GM12875 (cell line): ENCODE results near the gene PLPP2.

Experiments used
- H3K4me3 ChIP-seq: one replicate; pipeline ENCODE4 v1.5.1; 2011; ENCODE audit warnings: low read depth, low read length, control low read depth
- CTCF ChIP-seq: IDR thresholded peaks from 2 replicates; pipeline ENCODE4 v1.5.1; 2011; ENCODE audit warnings: low read depth, mild to moderate bottlenecking, control low read depth, inconsistent platforms, low read length, moderate library complexity, borderline replicate concordance; ENCODE audit not compliant: insufficient read depth

PLPP2 gene

GRCh38 chr19:325937-326565, 34.8 kb upstream of the PLPP2 start:
- no peak for TF ChIP-seq CTCF

GRCh38 chr19:325173-325936, 34.2 kb upstream of the PLPP2 start:
- no peak overlapping the region for H3K4me3 ChIP-seq
- no peak for TF ChIP-seq CTCF

More at GRCh38 chr19:325937-326565, 34.8 kb upstream of the PLPP2 start:
- H3K4me3 ChIP-seq, result no peak overlapping the region

- no peak for TF ChIP-seq CTCF
Measured at GRCh38 chr19:324716-325115, 33.5 kb upstream of the PLPP2 start.

GRCh38 chr19:322616-323015, 31.4 kb upstream of the PLPP2 start:
- TF ChIP-seq CTCF, result no peak

More at GRCh38 chr19:324716-325115, 33.5 kb upstream of the PLPP2 start:
- no peak overlapping the region for H3K4me3 ChIP-seq

GRCh38 chr19:318509-318774, 27.2 kb upstream of the PLPP2 start:
- TF ChIP-seq CTCF, result no peak
- H3K4me3 ChIP-seq, result no peak overlapping the region

More at GRCh38 chr19:322616-323015, 31.4 kb upstream of the PLPP2 start:
- no peak overlapping the region for H3K4me3 ChIP-seq

- TF ChIP-seq CTCF, result no peak
- no peak overlapping the region for H3K4me3 ChIP-seq
Measured at GRCh38 chr19:317710-318508, 26.7 kb upstream of the PLPP2 start.
